ENCODE data around the gene TM4SF4.

GRCh38 chr3:149535333-149535685 lies 60.8 kb downstream of the TM4SF4 start:
- no peak for TF ChIP-seq CTCF (conservative IDR thresholded peaks at IDR 0.05 in 1 of 2, IDR thresholded peaks at IDR 0.05 in 1 of 2; ENCODE audit: extremely low read depth in 1 of 2, insufficient read depth in 1 of 2, low read depth in 1 of 2, low read length in 2 of 2)
- TF ChIP-seq EZH2 (IDR thresholded peaks at IDR 0.05; ENCODE audit: borderline replicate concordance, low read length) = no peak
